ENCODE data around the gene GRIN2D.
A peak's percentile ranks its signal among the peaks of the same experiment; 100 is the strongest.

GRIN2D gene

DNA sequence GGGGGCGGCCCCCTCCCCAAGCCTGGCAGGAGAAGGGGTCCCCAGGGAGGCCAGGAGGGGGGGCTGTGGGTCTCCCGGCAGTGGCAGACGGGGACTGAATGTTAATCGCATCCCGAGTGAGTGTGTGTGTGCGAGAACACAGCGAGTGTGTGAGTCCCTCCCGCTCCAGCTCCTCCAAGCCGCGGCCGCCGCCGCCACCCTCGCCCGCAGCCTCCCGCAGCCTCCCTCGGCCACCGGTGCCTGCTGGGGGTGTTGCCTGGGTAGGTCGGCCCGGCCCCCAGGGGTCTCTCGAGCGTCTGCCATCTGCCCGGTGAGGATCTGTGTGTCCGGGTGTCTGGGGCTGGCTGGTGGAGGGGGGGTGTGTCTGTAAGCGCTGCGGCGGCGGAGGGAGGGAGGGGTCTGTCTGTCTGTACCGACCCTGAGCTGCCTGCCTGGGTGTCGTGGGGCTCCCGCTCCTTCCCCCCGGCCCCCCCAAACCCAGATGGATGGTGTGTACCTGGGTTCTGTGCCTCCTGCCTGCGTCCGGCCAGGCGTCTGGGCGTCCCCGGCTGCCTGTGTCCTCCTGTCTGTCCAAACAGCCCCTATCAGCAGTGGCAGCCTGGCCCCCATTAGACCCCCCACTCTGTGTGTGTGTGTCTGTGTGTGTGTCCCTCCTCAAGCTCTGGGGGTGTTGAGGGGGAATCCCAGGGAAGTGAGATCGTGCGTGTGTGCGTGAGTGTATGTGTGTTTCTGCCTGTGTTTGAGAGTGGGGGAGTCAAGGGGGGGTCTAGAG, at the start of gene GRIN2D:
TSS of gene GRIN2D (plus strand) at position 110 of the 772 bp plus-strand sequence. CDS start 4,725 bp downstream, outside the sequence.
- no peak for DNase-seq (ENCODE audit: low read depth in 4 of 4, low spot score in 1 of 4)

GRCh38 chr19:48344892-48345291, 48.6 kb upstream of the GRIN2D start:
- DNase-seq (ENCODE audit: low read depth in 4 of 4, low spot score in 1 of 4) = no peak

DNA sequence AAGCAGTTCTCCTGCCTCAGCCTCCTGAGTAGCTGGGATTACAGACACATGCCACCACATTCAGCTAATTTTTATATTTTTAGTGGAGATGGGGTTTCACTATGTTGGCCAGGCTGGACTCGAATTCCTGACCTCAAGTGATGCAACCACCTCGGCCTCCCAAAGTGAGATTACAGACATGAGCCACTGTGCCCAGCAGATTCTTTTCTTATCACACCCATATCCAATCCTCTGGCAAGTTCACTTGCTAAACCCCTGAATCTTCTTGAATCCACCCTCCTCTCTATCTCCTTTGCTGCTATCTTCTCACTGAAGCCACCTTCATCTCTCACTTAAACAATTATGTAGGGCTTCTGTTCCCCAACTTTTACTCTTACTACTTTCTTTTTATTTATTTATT, 47.3 kb upstream of the GRIN2D start:
- DNase-seq (ENCODE audit: low read depth in 4 of 4, low spot score in 1 of 4) = no peak

DNA sequence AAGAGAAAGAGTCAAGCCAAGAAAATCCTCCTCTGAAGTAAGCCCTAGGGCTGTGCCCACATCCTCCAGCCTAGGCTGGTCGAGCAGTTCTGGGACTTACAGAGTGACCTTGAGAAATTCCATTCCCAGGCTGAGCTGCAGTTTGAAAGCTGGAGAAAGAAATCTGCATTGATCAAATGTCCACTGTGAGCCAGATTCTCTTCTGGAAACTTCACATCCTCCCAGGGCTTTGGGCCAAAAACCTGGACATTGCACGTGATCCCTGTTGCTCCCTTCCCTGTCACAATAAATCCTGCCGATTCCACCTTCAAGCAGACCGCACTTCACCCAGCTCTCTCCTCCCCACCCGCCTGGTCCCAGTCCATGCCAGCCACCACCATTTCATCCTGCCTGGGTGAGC, 45.4 kb upstream of the GRIN2D start:
- no peak for DNase-seq (ENCODE audit: low read depth in 4 of 4, low spot score in 1 of 4)

GRCh38 chr19:48348737-48349136, 44.7 kb upstream of the GRIN2D start:
- no peak for DNase-seq (ENCODE audit: low read depth in 4 of 4, low spot score in 1 of 4)

- no peak for DNase-seq (ENCODE audit: low read depth in 4 of 4, low spot score in 1 of 4)
Measured at GRCh38 chr19:48350856-48351255, 42.6 kb upstream of the GRIN2D start.

GRCh38 chr19:48351341-48351752, 42.1 kb upstream of the GRIN2D start:
- DNase-seq (ENCODE audit: low read depth in 4 of 4, low spot score in 1 of 4) = peak; percentile 71 to 79 (median 75)

DNA sequence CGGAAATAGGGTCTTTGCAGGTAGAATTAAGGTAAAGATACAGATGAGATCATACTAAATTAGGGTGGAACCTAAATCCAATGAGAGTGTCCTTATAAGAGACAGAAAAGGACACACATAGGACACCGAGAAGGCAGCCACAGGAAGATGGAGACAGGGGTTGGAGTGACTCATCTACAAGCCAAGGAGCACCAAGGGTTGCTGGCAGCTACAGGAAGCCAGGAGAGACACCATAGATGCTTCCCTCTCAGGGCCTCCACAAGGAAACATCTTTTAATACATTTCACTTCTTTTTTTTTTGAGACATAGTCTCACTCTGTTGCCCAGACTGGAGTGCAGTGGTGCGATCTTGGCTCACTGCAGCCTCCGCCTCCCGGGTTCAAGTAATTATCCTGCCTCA, 39.8 kb upstream of the GRIN2D start:
- DNase-seq (ENCODE audit: low read depth in 4 of 4, low spot score in 1 of 4) = no peak

GRCh38 chr19:48354332-48354992, 39.0 kb upstream of the GRIN2D start:
- DNase-seq (ENCODE audit: low read depth in 4 of 4, low spot score in 1 of 4) = no peak

GRCh38 chr19:48355365-48355954, 38.0 kb upstream of the GRIN2D start:
- no peak for DNase-seq (ENCODE audit: low read depth in 4 of 4, low spot score in 1 of 4)

- no peak for DNase-seq (ENCODE audit: low read depth in 4 of 4, low spot score in 1 of 4)
Measured at GRCh38 chr19:48359123-48359522, 34.3 kb upstream of the GRIN2D start.

GRCh38 chr19:48361912-48362311, 31.6 kb upstream of the GRIN2D start:
- no peak for DNase-seq (ENCODE audit: low read depth in 4 of 4, low spot score in 1 of 4)

DNA sequence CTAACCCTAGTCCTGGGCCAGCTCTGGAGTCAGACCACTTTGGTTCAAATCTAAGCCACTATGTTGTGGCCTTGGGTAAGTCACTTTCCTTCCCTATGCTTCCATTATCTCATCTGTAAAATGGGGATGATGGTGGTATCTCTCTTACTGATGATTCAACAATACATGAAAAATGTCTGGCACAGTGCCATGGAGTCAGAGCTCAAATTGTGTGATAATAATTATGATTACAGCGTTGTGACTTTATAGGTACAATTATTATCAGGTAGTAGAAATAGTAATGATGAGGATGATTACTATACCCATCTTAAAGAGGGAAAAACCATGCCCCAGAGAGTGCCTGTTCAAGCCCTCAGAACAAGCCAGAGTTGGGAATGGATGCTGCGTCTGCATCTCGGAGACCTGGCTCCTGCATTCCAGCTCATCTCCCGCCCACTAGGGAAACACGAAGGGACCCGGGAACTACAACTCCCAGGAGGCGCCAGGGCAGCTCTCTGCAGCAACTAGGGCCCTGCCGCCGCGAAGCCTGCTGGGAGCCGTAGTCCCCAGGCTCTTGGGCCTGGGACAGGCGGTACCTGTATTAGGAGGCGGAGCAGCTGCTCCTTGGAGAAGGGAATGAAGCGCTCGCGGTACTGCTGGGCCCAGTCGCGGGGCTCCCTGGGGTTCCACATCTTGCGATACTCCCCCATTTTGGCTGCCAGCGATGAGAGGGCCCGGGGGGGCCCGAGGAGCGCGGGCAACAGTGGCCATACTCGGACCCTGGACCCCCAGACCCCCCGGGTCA, 30.6 kb upstream of the GRIN2D start:
- peak; percentile 69 to 89 (median 76) for DNase-seq (ENCODE audit: low read depth in 4 of 4, low spot score in 1 of 4)

- DNase-seq (ENCODE audit: low read depth in 4 of 4, low spot score in 1 of 4) = peak in 1 of 4 experiments; percentile 14
Measured at GRCh38 chr19:48363500-48363809, 30.0 kb upstream of the GRIN2D start.

DNA sequence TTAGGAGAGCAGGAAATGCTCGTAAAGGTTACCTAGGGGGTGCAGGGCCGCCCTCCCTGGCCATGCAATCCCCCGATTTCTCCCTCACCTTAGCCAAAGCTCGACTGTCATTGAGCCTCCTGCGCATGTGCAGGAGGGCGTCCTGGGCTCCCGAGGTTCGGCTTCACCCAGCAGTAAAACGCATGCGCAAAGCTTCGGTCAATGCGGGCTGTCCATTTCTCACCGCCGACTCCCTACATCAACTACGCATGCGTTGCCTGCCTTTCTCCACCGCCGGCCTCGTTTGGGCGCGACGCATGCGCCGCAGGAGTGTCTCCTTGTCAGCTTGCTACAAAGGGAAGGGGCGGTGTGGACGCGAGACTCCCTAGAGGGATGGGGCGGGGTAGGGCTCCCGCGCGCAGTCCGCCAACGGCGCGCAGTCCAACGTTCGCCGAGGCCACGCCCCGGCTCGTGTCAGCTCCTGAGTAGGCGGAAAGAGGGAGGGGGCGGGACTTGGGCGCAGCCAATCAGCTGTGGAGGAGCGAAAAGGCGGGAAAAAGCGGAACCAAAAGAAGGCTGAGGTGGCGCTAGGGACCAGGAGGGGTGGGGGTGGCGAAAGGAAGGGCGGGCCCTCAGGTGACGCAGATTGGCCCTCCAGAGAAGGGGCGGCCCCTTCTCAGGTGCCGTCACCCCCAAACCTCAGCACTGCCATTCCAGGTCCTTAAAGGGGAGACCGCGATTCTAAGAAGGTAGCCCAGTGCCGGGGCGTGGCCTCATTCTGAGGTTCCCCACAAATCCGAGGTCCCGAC, 29.5 kb upstream of the GRIN2D start, which contains the start of the genes SYNGR4 and TMEM143:
TSS of gene SYNGR4 (plus strand) at position 558 of the 788 bp plus-strand sequence. CDS start 1,476 bp downstream, outside the sequence.
TSS of gene TMEM143 (minus strand) at position 131 of the 788 bp plus-strand sequence. CDS start at position 111, 20 bp downstream.
- DNase-seq (ENCODE audit: low read depth in 4 of 4, low spot score in 1 of 4) = peak; percentile 87 to 96 (median 94)

- no peak for DNase-seq (ENCODE audit: low read depth in 4 of 4, low spot score in 1 of 4)
Measured at GRCh38 chr19:48364598-48365348, 28.7 kb upstream of the GRIN2D start.

- no peak for DNase-seq (ENCODE audit: low read depth in 4 of 4, low spot score in 1 of 4)
Measured at GRCh38 chr19:48365602-48366001, 27.9 kb upstream of the GRIN2D start.

- DNase-seq (ENCODE audit: low read depth in 4 of 4, low spot score in 1 of 4) = no peak
Measured at GRCh38 chr19:48367855-48368254, 25.6 kb upstream of the GRIN2D start.

GRCh38 chr19:48368936-48369335, 24.5 kb upstream of the GRIN2D start:
- no peak for DNase-seq (ENCODE audit: low read depth in 4 of 4, low spot score in 1 of 4)

DNA sequence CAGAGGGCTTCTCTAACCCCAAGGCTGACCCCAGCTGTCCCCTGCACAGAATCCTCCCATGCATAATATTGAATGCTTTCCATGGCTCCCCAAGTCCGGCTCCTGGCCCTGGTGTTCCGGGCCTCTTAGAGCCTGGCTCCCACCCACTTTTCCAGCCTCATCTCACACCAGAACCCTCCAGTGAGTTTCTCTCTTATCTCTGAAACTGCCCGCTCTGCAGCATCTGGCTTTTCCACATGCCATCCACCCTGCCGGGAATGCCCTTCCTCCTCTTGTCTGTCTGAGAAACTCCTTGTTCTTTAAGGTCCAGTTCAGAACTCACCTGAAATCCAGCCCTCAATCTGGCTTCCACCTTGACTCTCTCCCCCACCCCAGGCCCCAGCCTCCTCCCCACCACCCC, 22.5 kb upstream of the GRIN2D start:
- DNase-seq (ENCODE audit: low read depth in 4 of 4, low spot score in 1 of 4) = no peak
